Skin epidermis (tissue), 12 donors: ENCODE results near the gene CSTB.

ENCODE experiments used
- H3K27ac ChIP-seq, 21 experiments: fragments of 200-600 bp; sonication (generic) in 11 of 21; one replicate each; pipeline ENCODE4 v1.5.0; 2020; ENCODE audit warnings: mild to moderate bottlenecking in 3 of 21, inconsistent platforms in 2 of 21, moderate library complexity in 2 of 21
- H3K4me3 ChIP-seq, 7 experiments: fragments of 200-600 bp; sonication (generic) in 2 of 7; one replicate each; pipeline ENCODE4 v1.5.0; 2020; ENCODE audit warnings: inconsistent platforms in 2 of 7, mild to moderate bottlenecking in 2 of 7, moderate library complexity in 1 of 7

Gene CSTB

DNA sequence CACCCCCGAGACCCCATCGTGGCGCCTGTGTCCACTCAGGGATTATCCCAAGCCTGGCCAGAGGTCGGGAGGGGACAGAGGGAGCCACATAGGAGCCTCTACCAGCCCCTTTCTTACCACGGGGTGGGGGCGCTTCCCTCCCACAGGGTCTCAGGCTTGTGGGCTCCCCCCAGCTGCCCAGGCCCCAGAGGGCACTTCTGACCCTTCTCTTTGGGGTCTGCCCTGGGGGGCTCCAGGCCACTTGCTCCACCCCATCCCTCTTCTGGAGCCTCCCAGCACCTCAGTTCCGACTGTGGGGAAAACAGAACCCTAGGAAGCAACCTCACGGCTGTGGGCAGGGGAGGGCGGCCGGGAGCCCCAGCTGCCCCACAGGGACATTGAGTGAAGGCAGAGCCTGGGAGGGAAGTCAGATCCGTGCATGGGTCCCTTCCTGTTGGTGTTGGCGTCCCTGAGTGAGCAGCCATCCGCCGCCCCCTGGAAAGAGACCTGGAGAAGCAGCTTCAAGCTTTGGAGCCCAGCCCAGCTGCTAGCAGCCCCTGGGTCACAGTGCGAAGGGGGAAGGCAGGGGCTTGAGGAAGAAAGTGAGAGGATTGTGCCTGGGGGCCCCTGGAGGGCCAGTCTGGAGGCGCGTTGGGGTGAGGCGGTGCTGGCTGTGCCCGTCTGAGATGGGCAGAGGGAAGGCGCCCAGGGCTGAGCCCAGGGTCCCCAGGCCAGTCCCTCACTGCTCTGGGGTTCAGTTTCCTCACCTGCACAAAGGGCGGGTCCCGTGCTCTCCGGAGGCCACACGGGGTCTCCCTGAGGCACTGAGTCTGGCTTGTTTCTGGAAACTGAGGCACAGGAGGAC is 35.4 kb upstream of the CSTB start:
- H3K27ac ChIP-seq: peak overlapping the region in 20 of 21 experiments; percentile 2 to 84 (median 76)
- H3K4me3 ChIP-seq: peak overlapping the region; percentile 9 to 39 (median 28)

DNA sequence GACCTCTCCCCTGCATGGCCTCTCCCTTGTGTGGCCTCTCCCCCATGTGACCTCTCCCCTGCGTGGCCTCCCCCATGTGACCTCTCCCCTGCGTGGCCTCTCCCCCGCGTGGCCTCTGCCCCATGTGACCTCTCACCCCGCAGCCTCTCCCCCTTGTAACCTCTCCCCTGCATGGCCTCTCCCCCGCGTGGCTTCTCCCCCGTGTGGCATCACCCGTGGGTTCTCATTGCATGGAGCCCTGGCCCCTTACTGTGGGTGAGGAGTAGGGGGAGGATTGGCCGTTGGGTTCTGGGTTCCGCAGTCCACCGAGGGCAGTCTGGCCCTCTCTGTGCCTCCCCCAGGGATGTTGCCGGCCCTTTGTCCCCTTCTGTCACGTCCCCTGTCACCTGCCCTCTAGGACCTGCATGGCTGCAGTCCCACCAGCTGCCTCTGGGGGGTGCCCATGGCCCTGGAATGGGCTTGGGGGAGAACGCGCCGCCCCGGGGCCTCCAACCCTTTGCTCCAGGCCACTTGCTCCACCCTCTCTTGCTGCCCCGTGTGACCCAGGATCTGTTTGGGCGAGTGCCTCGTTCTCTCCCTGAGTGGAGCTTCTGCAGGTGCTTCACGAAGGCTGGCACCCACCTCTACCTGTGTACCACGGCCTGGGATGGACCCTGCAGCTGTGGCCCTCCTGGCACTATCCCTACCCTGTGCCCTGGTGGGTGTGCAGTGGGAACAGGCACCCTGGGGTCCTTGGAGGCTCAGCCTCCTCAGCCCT is 34.6 kb upstream of the CSTB start:
- Histone ChIP-seq H3K27ac (peak overlapping the region in 17 of 21 experiments; percentile 23 to 84 (median 79)), H3K4me3 (peak overlapping the region in 6 of 7 experiments; percentile 9 to 39 (median 31))

GRCh38 chr21:43809853-43810504 is 33.9 kb upstream of the CSTB start:
- Histone ChIP-seq H3K4me3 (peak overlapping the region in 1 of 7 experiments; percentile 37), H3K27ac (peak overlapping the region in 2 of 21 experiments; percentile 34 to 72)

GRCh38 chr21:43809346-43809799 is 33.3 kb upstream of the CSTB start:
- H3K4me3 ChIP-seq: no peak overlapping the region
- peak overlapping the region in 2 of 21 experiments; percentile 34 to 40 for H3K27ac ChIP-seq

GRCh38 chr21:43808832-43809251 is 32.7 kb upstream of the CSTB start:
- Histone ChIP-seq H3K27ac (peak overlapping the region in 2 of 21 experiments; percentile 34 to 40), H3K4me3 (no peak overlapping the region)

- Histone ChIP-seq H3K4me3 (no peak overlapping the region), H3K27ac (no peak overlapping the region)
These were observed 32.3 kb upstream of the CSTB start for GRCh38 chr21:43808367-43808766.

GRCh38 chr21:43806017-43806710 is 30.1 kb upstream of the CSTB start:
- no peak overlapping the region for H3K4me3 ChIP-seq
- H3K27ac ChIP-seq: no peak overlapping the region

DNA sequence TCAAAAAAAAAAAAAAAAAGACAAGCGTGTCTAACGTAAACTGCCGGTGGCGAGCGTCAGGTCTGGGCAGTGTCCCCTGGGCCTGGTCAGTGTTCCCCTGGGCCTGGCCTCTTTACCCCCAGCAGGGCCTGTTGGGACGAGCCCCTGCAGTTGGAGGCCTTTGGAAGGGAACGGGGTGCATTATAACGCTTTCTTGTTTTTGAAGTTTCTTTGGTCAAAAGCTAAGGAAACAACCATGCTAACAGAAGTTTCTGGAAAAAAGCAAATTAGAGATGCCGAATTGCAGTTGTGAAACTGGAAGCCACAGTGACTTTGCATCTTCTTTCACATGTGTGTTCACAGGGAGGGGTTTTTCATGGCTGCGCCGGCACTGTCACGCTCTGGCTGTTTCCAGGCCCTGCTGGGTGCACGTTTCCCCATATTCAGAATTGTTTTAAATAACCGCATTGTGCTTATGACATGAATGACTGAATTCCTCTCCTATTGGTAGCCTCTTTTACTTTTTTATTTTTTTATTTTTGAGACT is 29.2 kb upstream of the CSTB start:
- Histone ChIP-seq H3K27ac (peak overlapping the region in 3 of 21 experiments; percentile 2 to 56 (median 7)), H3K4me3 (no peak overlapping the region)

DNA sequence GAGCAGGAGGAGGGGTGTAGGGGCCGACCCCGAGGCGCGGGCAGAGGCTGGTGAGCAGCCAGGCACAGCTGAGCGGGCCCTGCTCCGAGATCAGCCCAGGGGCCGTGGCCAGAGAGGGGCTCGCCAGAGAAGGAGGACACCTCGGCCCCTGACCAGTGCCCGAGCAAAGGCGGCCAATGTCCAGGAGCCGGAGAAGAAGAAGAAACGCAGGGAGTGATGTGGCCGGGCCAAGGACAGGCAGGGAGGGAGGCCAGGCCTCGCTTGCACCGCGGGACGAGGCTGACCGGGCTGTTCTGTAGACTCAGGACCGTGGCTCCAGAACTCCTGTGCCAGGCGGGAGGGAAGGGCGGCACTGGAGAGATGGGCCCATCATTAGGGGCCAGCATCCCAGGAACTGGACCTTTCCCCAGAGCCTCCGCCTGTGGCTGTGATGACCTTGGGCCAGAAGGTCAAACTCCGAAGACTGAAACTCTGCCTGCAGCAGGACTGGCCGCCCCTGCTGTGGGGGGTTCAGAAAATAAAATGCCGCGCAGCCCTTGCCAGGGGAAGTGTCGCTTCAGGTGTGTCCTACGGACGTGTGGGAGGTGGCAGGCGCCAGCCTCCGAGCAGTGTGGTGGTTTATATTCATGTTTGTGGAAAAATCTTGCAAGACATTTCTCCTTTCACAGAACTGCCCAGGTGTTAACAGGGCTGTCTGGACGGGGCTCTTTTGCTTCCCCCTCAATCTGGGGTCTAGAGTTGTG is 27.6 kb upstream of the CSTB start:
- H3K27ac ChIP-seq: no peak overlapping the region
- no peak overlapping the region for H3K4me3 ChIP-seq

DNA sequence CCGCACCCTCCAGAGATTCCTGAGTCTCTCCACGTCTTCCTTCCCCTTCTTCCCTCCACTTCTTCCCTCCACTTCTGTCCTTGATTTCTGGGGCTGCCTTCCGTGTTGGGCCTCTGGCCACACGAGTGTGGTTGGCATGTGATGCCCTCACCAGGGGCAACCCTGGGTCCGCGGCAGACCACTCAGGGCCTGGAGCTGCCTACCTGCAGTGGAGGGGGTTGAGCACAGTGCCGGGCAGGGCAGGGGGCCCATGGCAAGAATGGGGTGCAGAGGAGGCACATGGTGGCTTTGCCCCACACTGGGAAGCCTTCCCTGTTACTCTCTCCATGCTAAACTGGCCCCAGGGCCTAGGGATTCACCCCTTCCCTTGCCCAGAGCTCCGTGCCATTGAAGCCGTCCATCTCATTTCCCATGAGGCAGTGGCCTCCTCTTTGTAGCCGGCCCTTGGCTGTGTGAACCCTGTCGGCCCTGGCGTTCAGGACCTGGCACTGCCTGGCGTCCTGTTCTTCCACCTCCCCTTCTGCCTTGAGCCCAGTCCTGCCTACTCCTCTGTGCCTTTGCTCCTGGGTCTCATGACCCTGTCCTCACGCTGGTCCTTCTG is 26.7 kb upstream of the CSTB start:
- H3K4me3 ChIP-seq: no peak overlapping the region
- no peak overlapping the region for H3K27ac ChIP-seq

DNA sequence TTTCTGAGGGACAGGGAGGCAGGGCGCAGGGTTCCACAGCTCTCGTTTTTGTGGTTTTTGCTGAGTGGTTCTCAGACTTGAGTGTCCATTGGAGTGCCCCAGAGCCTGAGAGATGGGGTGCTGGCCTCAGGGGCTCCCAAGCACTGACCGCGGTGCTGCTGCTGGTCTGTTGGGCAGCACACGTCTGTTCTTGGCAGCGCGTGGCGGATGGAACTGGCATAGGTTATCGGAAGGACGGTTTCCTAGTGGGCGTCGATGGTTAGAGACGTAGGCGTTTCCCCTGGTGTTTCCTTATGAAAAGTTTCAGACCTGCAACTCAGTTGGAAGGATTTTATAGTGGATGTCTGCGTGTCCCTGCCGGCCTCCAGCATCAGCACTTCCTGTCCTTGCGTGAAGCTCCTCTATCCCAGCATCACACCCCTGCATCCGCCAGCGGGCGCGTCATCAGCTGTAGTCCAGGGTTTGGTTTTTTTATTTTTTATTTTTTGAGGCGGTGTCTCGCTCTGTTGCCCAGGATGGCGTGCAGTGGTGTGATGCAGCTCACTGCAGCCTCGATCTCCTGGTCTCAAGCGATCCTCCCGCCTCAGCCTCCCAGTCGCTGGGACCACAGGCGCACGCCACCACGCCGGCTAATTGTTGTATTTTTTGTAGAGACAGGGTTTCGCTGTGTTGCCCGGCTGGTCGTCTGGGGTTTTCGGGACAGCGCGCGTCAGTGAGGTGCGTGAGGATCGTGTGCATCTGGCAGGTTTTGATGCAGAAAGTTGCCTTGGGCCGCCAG is 25.1 kb upstream of the CSTB start:
- Histone ChIP-seq H3K27ac (no peak overlapping the region), H3K4me3 (no peak overlapping the region)

GRCh38 chr21:43800566-43800965 is 24.5 kb upstream of the CSTB start:
- H3K27ac ChIP-seq: no peak overlapping the region
- no peak overlapping the region for H3K4me3 ChIP-seq

- H3K4me3 ChIP-seq: no peak overlapping the region
- no peak overlapping the region for H3K27ac ChIP-seq
These were observed 24.0 kb upstream of the CSTB start for GRCh38 chr21:43800124-43800523.

DNA sequence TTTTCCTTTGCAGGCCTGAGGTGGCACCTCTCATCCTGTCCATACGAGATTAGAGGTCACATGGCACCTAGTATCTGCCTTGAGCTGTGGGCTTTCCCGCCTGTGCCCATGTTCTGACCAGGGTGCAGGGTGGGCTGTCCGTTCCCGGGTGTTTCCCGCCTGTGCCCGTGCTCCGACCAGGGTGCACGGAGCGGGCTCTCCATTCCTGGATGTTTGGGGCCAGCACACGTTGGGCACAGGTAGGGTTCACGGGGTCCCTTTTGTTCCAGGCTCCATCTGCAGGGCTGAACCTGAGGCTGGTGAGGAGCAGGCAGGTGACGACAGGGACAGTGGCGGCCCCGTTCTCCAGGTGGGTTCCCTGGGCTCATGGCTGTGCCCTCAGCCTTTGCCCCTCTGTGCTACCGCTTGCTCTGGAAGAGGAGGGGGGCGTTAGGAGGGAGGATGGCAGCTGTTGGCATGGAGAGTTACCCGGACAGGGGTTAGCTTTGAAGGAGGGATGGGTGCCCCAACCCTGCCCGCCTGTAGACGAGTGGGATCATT is 23.3 kb upstream of the CSTB start:
- Histone ChIP-seq H3K4me3 (no peak overlapping the region), H3K27ac (no peak overlapping the region)

DNA sequence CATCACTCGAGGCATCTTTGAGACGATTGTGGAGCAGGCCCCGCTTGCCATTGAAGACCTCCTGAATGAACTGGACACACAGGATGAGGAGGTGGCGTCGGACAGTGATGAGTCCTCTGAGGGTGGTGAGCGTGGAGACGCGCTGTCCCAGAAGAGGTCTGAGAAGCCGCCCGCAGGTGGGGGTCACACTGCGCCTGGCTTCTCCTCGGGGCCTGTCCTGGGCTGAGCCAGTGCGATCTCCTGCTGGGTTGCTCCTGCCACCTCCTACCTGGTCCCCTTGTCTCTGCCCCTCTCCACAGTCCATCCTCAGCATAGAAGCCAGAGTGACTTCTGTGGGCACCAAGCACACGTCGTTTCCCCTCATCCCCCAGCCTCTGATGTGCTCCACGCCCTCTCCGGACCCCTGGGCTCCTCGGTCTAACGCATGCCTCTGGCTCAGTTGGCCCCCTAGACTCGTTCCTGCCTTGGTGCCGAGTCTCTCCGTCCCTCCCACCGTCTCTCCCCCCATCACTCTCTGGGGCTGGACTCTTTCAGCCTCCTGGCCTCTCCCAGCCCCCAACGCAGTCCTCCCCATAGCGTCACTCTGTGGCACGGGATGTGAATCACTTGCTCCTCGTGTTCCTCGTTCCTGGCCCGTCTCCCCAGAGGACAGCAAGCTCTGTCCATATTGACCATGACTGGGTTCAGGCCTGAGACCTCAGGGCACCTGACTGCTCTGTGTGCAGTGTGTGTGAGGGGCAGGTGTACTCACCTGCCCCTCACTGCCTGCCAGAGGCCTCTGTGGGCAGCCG is 22.0 kb upstream of the CSTB start:
- no peak overlapping the region for H3K27ac ChIP-seq
- H3K4me3 ChIP-seq: no peak overlapping the region

DNA sequence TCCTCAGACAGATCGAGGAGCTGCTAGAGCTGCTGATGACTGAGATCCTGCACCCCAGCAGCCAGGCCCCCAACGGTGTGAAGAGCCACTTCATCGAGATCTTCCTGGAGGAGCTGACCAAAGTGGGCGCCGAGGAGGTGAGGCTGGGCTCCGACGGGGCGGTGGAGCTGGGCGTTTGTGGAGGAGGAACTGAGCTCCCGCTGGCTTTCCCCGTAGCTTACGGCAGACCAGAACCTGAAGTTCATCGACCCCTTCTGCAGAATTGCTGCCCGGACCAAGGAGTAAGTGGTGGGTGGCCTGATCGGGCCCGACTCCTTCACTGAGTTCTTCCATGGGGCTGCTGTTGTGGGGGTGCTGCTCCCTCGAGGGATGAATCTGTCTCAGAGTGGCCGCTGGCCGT is 21.3 kb upstream of the CSTB start:
- Histone ChIP-seq H3K27ac (no peak overlapping the region), H3K4me3 (no peak overlapping the region)

GRCh38 chr21:43794857-43795256 is 18.7 kb upstream of the CSTB start:
- H3K4me3 ChIP-seq: no peak overlapping the region
- no peak overlapping the region for H3K27ac ChIP-seq
